ENCODE results near the gene KLC3.

KLC3 gene

GRCh38 chr19:45400192-45400591 lies 59.6 kb downstream of the KLC3 start:
- ATAC-seq (no peak), DNase-seq (no peak)
- Mint-ChIP-seq H3K4me3 (no peak overlapping the region), H3K27ac (no peak overlapping the region), H3K4me1 (peaks cover 28% of the 10 kb centered on the region), H3K27me3 (peaks cover 68% of the 10 kb centered on the region), H3K9me3 (no peaks in the 10 kb centered on the region), H3K36me3 (ENCODE audit: low read depth) (no peaks in the 10 kb centered on the region)
